Measurements from ENCODE around the gene SDR39U1. TPM values are rescaled to one million over a fixed set of nuclear protein-coding genes. Genes with fewer than 3 reads are reported as not detected.

SDR39U1 gene
- total and polyA plus RNA-seq, 2 experiments from 2014 or later = 34.1 to 99.7 TPM

DNA sequence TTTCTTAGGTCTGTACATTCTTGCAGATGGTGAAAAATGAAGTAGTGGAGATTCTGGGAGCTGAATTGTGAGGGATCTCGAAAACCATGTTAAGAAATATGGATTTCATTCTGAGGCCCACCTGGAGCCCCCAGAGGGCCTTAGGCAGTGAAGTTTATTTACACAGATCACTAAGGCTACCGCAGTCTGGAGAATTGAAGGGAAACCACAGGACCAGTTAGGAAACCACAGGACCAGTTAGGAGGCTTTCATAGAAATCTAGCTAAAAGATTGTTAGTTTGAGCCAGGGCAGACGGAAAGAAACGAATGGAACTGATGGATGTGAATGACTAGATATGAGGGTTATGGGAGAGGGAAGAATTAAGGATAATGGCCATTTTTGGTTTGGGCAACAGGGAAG lies 20.3 kb downstream of the SDR39U1 start:
- Histone ChIP-seq H3K27ac (no peak overlapping the region), H3K36me3 (replicated peaks; ENCODE audit: insufficient read depth, low read depth) (no peaks in the 10 kb centered on the region), H3K27me3 (no peaks in the 10 kb centered on the region), H4K20me1 (ENCODE audit: insufficient read depth, poor library complexity, severe bottlenecking) (no peaks in the 10 kb centered on the region), H3K4me1 (ENCODE audit: insufficient read depth) (peaks cover 14% of the 10 kb centered on the region), H3K9me2 (replicated peaks; ENCODE audit: insufficient read depth) (no peaks in the 10 kb centered on the region), H3K4me3 (no peak overlapping the region), H2AFZ (no peak overlapping the region), H3K4me2 (no peak overlapping the region), H3K9me3 (ENCODE audit: low read depth) (no peaks in the 10 kb centered on the region), H3K79me2 (no peaks in the 10 kb centered on the region)
- 90% methylated on average over 4 of the region's 4 CpGs for WGBS (ENCODE audit: low lambda C conversion rate, missing lambda C conversion rate)
- TF ChIP-seq EZH2phosphoT487 (IDR thresholded peaks at IDR 0.05; ENCODE audit: low read depth, severe bottlenecking, unreplicated experiment) (no peak), EZH2 (IDR thresholded peaks at IDR 0.05; ENCODE audit: borderline replicate concordance) (no peak)
- TF ChIP-seq, protein P1, sequence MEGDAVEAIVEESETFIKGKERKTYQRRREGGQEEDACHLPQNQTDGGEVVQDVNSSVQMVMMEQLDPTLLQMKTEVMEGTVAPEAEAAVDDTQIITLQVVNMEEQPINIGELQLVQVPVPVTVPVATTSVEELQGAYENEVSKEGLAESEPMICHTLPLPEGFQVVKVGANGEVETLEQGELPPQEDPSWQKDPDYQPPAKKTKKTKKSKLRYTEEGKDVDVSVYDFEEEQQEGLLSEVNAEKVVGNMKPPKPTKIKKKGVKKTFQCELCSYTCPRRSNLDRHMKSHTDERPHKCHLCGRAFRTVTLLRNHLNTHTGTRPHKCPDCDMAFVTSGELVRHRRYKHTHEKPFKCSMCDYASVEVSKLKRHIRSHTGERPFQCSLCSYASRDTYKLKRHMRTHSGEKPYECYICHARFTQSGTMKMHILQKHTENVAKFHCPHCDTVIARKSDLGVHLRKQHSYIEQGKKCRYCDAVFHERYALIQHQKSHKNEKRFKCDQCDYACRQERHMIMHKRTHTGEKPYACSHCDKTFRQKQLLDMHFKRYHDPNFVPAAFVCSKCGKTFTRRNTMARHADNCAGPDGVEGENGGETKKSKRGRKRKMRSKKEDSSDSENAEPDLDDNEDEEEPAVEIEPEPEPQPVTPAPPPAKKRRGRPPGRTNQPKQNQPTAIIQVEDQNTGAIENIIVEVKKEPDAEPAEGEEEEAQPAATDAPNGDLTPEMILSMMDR (IDR thresholded peaks at IDR 0.05; ENCODE audit: poor library complexity) = no peak
- no peak for DNase-seq (ENCODE audit: low spot score)

DNA sequence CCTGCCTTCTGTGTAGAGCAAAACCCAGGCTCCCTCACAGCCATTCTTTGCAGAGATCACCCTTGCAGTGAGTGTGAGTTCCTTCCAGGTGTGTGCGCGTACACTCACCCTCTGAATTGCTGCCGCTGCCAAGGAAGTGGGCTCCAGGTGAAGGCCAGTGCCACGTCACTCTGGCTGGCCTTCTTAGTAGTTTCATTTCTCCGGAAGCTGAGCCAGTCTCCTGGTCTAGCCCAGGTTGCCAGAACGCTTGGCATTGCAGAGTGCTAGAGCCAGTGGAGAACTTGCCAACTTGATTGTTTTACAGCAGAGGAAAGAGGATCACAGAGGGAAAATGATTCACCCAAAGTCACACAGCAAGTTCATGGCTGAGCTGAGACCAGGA lies 24.1 kb downstream of the SDR39U1 start:
- H3K27me3 ChIP-seq = no peaks in the 10 kb centered on the region
- H4K20me1 ChIP-seq (ENCODE audit: insufficient read depth, poor library complexity, severe bottlenecking) = no peaks in the 10 kb centered on the region
- H2AFZ ChIP-seq = no peak overlapping the region
- no peaks in the 10 kb centered on the region for H3K9me2 ChIP-seq (replicated peaks; ENCODE audit: insufficient read depth)
- H3K4me1 ChIP-seq (ENCODE audit: insufficient read depth) = peaks cover 4% of the 10 kb centered on the region
- H3K9me3 ChIP-seq (ENCODE audit: low read depth) = no peaks in the 10 kb centered on the region
- 93% methylated on average over 6 of the region's 6 CpGs for WGBS (ENCODE audit: low lambda C conversion rate, missing lambda C conversion rate)
- H3K4me3 ChIP-seq = no peak overlapping the region
- H3K79me2 ChIP-seq = no peaks in the 10 kb centered on the region
- TF ChIP-seq, protein P1 (IDR thresholded peaks at IDR 0.05; ENCODE audit: poor library complexity) = no peak
- TF ChIP-seq EZH2phosphoT487 (IDR thresholded peaks at IDR 0.05; ENCODE audit: low read depth, severe bottlenecking, unreplicated experiment) (no peak), EZH2 (IDR thresholded peaks at IDR 0.05; ENCODE audit: borderline replicate concordance) (no peak)
- H3K36me3 ChIP-seq (replicated peaks; ENCODE audit: insufficient read depth, low read depth) = no peaks in the 10 kb centered on the region
- DNase-seq (ENCODE audit: low spot score) = no peak
- H3K27ac ChIP-seq = no peak overlapping the region
- H3K4me2 ChIP-seq = no peak overlapping the region

DNA sequence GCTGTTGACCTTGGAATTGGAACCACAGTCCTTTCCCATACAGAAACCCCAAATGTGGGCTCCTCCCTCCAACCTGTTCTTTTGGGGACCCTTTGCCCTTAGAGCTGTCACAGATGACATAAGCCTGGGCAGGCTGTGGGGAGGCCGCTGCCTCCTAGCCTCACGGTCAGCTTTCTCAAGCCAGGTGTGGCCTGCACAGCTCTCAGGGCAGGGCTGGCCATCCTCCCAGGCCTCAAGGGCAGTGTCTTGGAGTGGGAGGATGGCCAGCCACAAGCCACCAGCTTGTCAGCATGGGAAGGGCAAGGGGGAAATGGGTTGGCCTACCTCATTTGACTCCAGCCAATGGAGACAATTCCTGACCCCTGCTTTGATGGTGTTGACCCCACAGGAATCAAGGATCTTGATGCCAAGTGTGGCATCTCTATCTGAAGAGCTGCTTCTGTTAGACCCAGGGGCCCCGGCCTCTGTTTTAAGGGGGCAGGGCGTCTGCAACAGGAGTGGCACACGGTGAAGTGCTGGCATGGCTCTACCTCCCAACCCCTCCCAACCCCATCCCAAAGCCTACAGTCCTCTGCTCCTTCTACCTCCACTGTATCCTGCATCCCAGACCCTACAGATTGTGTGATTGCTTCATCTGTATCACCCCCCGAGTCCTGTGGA lies 24.6 kb downstream of the SDR39U1 start:
- Histone ChIP-seq H3K36me3 (replicated peaks; ENCODE audit: insufficient read depth, low read depth) (no peaks in the 10 kb centered on the region), H3K4me1 (ENCODE audit: insufficient read depth) (peaks cover 4% of the 10 kb centered on the region), H3K9me3 (ENCODE audit: low read depth) (no peaks in the 10 kb centered on the region), H3K27me3 (no peaks in the 10 kb centered on the region), H3K27ac (no peak overlapping the region), H2AFZ (no peak overlapping the region), H4K20me1 (ENCODE audit: insufficient read depth, poor library complexity, severe bottlenecking) (no peaks in the 10 kb centered on the region), H3K9me2 (replicated peaks; ENCODE audit: insufficient read depth) (no peaks in the 10 kb centered on the region), H3K4me2 (no peak overlapping the region), H3K4me3 (no peak overlapping the region), H3K79me2 (no peaks in the 10 kb centered on the region)
- 83% methylated on average over 6 of the region's 6 CpGs for WGBS (ENCODE audit: low lambda C conversion rate, missing lambda C conversion rate)
- no peak for DNase-seq (ENCODE audit: low spot score)
- TF ChIP-seq EZH2 (IDR thresholded peaks at IDR 0.05; ENCODE audit: borderline replicate concordance) (no peak), EZH2phosphoT487 (IDR thresholded peaks at IDR 0.05; ENCODE audit: low read depth, severe bottlenecking, unreplicated experiment) (no peak)
- TF ChIP-seq, protein P1 (IDR thresholded peaks at IDR 0.05; ENCODE audit: poor library complexity) = no peak

Measured in hepatocyte (in vitro differentiated cells).